Parathyroid adenoma (tissue), 2 donors: Measurements from ENCODE around the gene ASIC4.

ENCODE experiments used
- H2AFZ ChIP-seq: fragments of 300-600 bp; sonication (generic); one replicate; pipeline ENCODE4 v1.7.0; 2017; ENCODE audit warnings: antibody characterized with exemption, mild to moderate bottlenecking
- H3K27ac ChIP-seq: fragments of 300-600 bp; sonication (generic); one replicate; pipeline ENCODE4 v1.7.0; 2017
- H3K27me3 ChIP-seq: fragments of 300-600 bp; sonication (generic); one replicate; pipeline ENCODE4 v1.7.0; 2017; ENCODE audit warnings: low read length; ENCODE audit not compliant: control insufficient read depth, insufficient read depth
- H3K36me3 ChIP-seq: fragments of 300-600 bp; sonication (generic); one replicate; pipeline ENCODE4 v1.7.0; 2017; ENCODE audit warnings: low read length; ENCODE audit not compliant: control insufficient read depth, insufficient read depth
- H3K4me1 ChIP-seq: fragments of 300-600 bp; sonication (generic); one replicate; pipeline ENCODE4 v1.7.0; 2017; ENCODE audit warnings: control low read depth
- H3K4me2 ChIP-seq: fragments of 300-600 bp; sonication (generic); one replicate; pipeline ENCODE4 v1.7.0; 2017; ENCODE audit warnings: low read length
- H3K4me3 ChIP-seq: fragments of 300-600 bp; sonication (generic); one replicate; pipeline ENCODE4 v1.7.0; 2017; ENCODE audit warnings: low read depth, low read length
- H3K79me2 ChIP-seq: fragments of 300-600 bp; sonication (generic); one replicate; pipeline ENCODE4 v1.7.0; 2017; ENCODE audit warnings: control low read depth
- H3K9ac ChIP-seq: fragments of 300-600 bp; sonication (generic); one replicate; pipeline ENCODE4 v1.7.0; 2017; ENCODE audit warnings: mild to moderate bottlenecking
- H3K9me3 ChIP-seq: fragments of 300-600 bp; sonication (generic); one replicate; pipeline ENCODE4 v1.7.0; 2017; ENCODE audit warnings: low read length; ENCODE audit not compliant: control insufficient read depth
- TF ChIP-seq, protein P1 (sequence below): fragments of 300-600 bp; sonication (generic); IDR thresholded peaks from one replicate; pipeline ENCODE4 v1.7.0; 2017; ENCODE audit warnings: antibody characterized with exemption, mild to moderate bottlenecking
- donor health status: primary hyperparathyroidism.

Gene ASIC4

DNA sequence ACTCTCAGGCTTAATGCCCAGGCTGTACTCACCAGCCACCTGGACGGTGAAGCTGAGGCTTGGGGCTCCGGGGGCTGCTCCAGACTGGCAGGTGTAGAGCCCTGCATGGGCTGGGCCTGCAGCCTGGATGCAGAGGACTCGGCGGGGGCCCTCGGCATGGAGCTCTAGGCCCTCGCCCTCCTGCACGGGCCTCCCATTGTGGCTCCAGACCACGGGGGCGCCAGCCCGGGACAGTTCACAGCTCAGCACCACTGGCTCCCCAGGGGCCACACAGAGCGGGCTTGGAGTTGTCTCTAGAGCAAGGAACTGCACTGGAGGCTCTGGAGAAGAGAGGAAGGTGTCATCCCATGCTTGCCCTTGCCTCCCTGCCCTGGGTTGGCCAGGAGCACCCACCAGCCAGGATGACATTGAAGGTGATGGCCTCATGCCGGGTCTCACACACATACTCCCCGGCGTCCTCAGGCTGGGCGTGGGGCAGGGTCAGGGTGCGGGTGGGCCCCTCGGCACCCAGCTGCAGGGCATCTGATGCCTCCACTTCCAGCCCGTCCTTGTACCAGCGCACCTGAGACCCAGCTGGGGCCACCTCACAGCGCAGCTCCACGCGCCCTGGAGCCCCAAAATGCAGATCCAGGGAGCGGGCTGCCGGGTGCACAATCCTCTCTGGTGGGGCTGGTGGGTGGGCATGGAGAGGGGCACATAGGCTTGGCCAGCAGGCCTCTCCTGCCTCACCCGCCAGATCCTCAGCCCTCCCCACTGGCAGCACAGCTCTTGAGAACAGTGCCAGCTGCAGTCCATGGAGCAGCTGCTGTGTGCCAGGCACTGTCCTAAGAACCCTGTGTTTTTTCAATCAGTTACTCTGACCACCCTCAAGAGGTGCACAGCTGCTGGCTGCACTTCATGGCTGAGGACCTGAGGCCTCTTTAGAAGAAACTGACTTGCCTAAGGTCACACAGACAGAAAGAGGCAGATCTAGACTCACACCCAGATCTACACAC lies 43.8 kb downstream of the ASIC4 start:
- Histone ChIP-seq H3K4me1 (no peaks in the 10 kb centered on the region), H3K36me3 (no peaks in the 10 kb centered on the region), H3K27ac (no peak overlapping the region), H2AFZ (no peak overlapping the region), H3K9ac (no peak overlapping the region), H3K27me3 (peaks cover under 1% of the 10 kb centered on the region), H3K4me2 (no peak overlapping the region), H3K79me2 (no peaks in the 10 kb centered on the region), H3K4me3 (no peak overlapping the region), H3K9me3 (no peaks in the 10 kb centered on the region)
- TF ChIP-seq, protein P1, sequence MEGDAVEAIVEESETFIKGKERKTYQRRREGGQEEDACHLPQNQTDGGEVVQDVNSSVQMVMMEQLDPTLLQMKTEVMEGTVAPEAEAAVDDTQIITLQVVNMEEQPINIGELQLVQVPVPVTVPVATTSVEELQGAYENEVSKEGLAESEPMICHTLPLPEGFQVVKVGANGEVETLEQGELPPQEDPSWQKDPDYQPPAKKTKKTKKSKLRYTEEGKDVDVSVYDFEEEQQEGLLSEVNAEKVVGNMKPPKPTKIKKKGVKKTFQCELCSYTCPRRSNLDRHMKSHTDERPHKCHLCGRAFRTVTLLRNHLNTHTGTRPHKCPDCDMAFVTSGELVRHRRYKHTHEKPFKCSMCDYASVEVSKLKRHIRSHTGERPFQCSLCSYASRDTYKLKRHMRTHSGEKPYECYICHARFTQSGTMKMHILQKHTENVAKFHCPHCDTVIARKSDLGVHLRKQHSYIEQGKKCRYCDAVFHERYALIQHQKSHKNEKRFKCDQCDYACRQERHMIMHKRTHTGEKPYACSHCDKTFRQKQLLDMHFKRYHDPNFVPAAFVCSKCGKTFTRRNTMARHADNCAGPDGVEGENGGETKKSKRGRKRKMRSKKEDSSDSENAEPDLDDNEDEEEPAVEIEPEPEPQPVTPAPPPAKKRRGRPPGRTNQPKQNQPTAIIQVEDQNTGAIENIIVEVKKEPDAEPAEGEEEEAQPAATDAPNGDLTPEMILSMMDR = no peak

DNA sequence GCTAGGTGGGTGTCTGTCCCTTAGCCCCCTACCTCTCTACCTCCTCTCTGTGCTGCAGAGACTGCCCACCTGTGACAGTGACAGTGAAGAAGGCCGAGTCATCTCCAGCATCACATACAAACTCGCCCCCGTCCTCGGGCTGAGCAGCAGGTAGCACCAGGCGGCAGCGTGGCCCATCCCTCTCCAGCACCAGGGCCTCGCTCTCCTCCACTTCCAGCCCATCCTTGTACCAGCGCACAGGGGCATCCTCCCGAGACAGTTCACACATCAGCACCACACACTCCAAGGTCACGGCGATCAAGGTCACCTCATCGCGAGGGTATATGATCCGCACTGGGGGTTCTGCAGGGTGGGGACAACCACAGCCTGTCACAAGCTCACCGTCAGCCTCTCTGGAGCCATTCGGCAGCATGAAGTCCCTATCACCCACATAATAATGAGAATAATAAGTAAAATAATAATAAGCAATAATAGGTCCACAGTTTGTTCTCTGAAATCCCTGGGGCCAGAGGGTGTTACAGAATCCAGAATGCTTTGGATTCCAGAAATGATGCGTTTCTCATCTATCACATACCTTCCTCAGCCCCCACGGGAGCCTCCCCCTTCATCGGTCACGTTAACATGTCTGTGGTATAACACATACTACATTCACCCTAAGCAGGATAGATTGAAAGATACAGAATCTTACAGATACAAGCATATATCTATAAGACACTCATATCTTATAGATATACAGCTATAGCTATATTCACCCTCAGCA lies 45.1 kb downstream of the ASIC4 start:
- H3K9me3 ChIP-seq = no peaks in the 10 kb centered on the region
- no peak overlapping the region for H3K27ac ChIP-seq
- no peaks in the 10 kb centered on the region for H3K36me3 ChIP-seq
- TF ChIP-seq, protein P1 = no peak
- no peaks in the 10 kb centered on the region for H3K79me2 ChIP-seq
- no peaks in the 10 kb centered on the region for H3K4me1 ChIP-seq
- H3K4me2 ChIP-seq = no peak overlapping the region
- H3K4me3 ChIP-seq = no peak overlapping the region
- no peaks in the 10 kb centered on the region for H3K27me3 ChIP-seq
- H2AFZ ChIP-seq = no peak overlapping the region
- H3K9ac ChIP-seq = no peak overlapping the region

DNA sequence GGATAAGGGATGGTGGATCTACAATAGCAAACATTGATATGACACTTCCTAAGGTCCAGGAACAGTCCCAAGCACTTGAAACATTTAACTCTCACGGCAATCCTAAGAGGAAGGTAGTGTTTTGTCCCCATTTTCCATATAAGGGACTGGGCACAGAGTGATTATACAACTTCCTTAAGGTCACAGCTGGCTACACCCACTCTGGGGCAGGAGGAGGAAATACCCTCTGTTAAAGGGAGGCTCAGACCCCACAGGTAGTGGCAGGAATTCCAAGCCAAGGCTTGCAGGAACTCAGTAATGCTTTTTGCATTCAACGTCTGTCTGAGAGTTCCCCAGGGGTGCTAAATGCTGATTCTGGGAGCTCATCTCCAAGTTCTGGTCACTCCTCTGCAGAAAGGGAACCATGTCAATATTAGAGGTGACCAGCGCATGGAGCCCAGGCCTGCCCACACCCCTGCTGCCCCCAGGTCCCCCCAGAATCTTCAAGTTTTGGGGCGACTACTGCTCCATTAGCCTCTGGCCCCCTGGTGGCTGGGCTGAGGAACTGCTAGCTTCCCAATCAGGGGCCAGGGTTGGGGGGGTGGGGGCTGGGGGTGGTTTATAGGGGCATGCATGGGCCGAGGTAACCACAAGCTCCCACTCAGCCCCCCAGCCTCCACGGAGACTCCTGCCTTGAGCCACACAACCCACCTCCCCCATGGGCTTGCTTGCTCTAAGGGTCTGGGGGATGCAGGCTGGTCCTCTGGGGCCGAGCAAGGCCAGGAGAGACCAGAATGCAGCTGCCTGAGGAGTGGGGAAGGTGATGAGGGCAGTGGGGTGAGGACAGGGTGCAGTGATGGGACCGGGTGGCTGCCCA lies 46.0 kb downstream of the ASIC4 start:
- H3K4me1 ChIP-seq = no peaks in the 10 kb centered on the region
- no peak overlapping the region for H3K9ac ChIP-seq
- no peaks in the 10 kb centered on the region for H3K36me3 ChIP-seq
- H3K9me3 ChIP-seq = no peaks in the 10 kb centered on the region
- TF ChIP-seq, protein P1 = peak; percentile 50
- H3K27ac ChIP-seq = no peak overlapping the region
- H3K4me3 ChIP-seq = no peak overlapping the region
- H3K27me3 ChIP-seq = no peaks in the 10 kb centered on the region
- H3K4me2 ChIP-seq = no peak overlapping the region
- H2AFZ ChIP-seq = no peak overlapping the region
- no peaks in the 10 kb centered on the region for H3K79me2 ChIP-seq

DNA sequence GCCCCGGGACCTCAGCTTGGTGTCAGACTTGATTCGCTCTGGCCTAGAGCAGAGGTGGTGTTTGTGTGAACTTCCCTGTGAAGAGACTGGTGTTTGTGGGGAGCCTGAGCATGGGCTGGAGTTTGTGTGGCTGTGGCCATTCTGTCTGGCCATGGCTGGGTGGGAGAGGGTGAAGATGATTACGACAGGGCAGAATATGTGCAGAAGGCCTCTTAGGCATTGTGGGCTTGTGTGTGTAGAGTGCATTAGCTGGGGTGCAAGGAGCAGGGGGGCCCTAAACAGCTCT lies 46.6 kb downstream of the ASIC4 start:
- H3K36me3 ChIP-seq = no peaks in the 10 kb centered on the region

More for the DNA sequence above, 46.6 kb downstream of the ASIC4 start:
- H3K4me3 ChIP-seq = no peak overlapping the region
- no peak overlapping the region for H3K4me2 ChIP-seq
- H3K27ac ChIP-seq = no peak overlapping the region
- H3K4me1 ChIP-seq = no peaks in the 10 kb centered on the region
- H3K27me3 ChIP-seq = no peaks in the 10 kb centered on the region
- no peak overlapping the region for H2AFZ ChIP-seq
- H3K79me2 ChIP-seq = no peaks in the 10 kb centered on the region
- no peaks in the 10 kb centered on the region for H3K9me3 ChIP-seq
- no peak overlapping the region for H3K9ac ChIP-seq
- TF ChIP-seq, protein P1 = no peak
